HepG2 (cell line): ENCODE data around the gene PCYT2. TPM values are rescaled to one million over a fixed set of nuclear protein-coding genes. Genes with fewer than 3 reads are reported as not detected.
A peak's percentile ranks its signal among the peaks of the same experiment; 100 is the strongest.

Experiments used
- ARID4A ChIP-seq: sonication (generic); formaldehyde crosslinking; IDR thresholded peaks from 2 replicates; pipeline ENCODE4 v1.5.0; 2020; ENCODE audit warnings: mild to moderate bottlenecking, missing genetic modification reagents, borderline replicate concordance
- HBP1 ChIP-seq: IDR thresholded peaks from 2 replicates; pipeline ENCODE4 v1.6.1; 2016; ENCODE audit warnings: low read depth, control low read depth
- HOXA9 ChIP-seq: sonication (generic); formaldehyde crosslinking; IDR thresholded peaks from 2 replicates; pipeline ENCODE4 v1.8.1; 2022; ENCODE audit warnings: missing genetic modification reagents, mild to moderate bottlenecking, moderate library complexity, borderline replicate concordance
- JDP2 ChIP-seq: sonication (generic); formaldehyde crosslinking; IDR thresholded peaks from 2 replicates; pipeline ENCODE4 v1.8.1; 2022; ENCODE audit warnings: missing genetic modification reagents, borderline replicate concordance
- MAF1 ChIP-seq: sonication (generic); formaldehyde crosslinking; IDR thresholded peaks from 2 replicates; pipeline ENCODE4 v1.5.0; 2020; ENCODE audit warnings: missing genetic modification reagents, borderline replicate concordance
- NFE2L2 ChIP-seq: fragments of 150-350 bp; IDR thresholded peaks from 2 replicates; pipeline ENCODE4 v1.6.1; 2014; ENCODE audit warnings: low read length
- TBX2 ChIP-seq: sonication (generic); formaldehyde crosslinking; IDR thresholded peaks from 2 replicates; pipeline ENCODE4 v1.5.0; 2020; ENCODE audit warnings: missing genetic modification reagents, mild to moderate bottlenecking, borderline replicate concordance
- ZFP91 ChIP-seq: sonication (generic); formaldehyde crosslinking; IDR thresholded peaks from 2 replicates; pipeline ENCODE4 v1.9.0; 2022; ENCODE audit warnings: missing genetic modification reagents, mild to moderate bottlenecking, borderline replicate concordance
- ZNF142 ChIP-seq: sonication (generic); formaldehyde crosslinking; IDR thresholded peaks from 2 replicates; pipeline ENCODE4 v1.4.0; 2020; ENCODE audit warnings: missing genetic modification reagents
- ZNF460 ChIP-seq: sonication (generic); formaldehyde crosslinking; IDR thresholded peaks from 2 replicates; pipeline ENCODE4 v1.5.1; 2020; ENCODE audit warnings: missing genetic modification reagents, mild to moderate bottlenecking, borderline replicate concordance
- ZNF576 ChIP-seq: sonication (generic); formaldehyde crosslinking; IDR thresholded peaks from 2 replicates; pipeline ENCODE4 v1.4.0; 2020; ENCODE audit warnings: mild to moderate bottlenecking, missing genetic modification reagents
- ZNF619 ChIP-seq: sonication (generic); formaldehyde crosslinking; IDR thresholded peaks from 2 replicates; pipeline ENCODE4 v1.4.0; 2020; ENCODE audit warnings: mild to moderate bottlenecking, missing genetic modification reagents
- ZNF674 ChIP-seq: sonication (generic); formaldehyde crosslinking; IDR thresholded peaks from 2 replicates; pipeline ENCODE4 v1.5.0; 2020; ENCODE audit warnings: low read depth, mild to moderate bottlenecking, missing genetic modification reagents
- ZZZ3 ChIP-seq: sonication (generic); formaldehyde crosslinking; IDR thresholded peaks from 2 replicates; pipeline ENCODE4 v1.4.0; 2020; ENCODE audit warnings: missing genetic modification reagents, mild to moderate bottlenecking, borderline replicate concordance
- polyA plus RNA-seq, 8 experiments: library from polyadenylated mRNA; depleted of rRNA in 3 of 8; stranded (reverse) in 7 of 8; unstranded in 1 of 8; fragments of >200 nt; fragmentation: Illumina TruSeq in 4 of 8; extraction: Trizol in 4 of 8; gene quantifications; 2 replicates each; pipeline versions ENCODE4 v1.2.1 to v1.2.3, GENCODE V29; 2011 to 2016; ENCODE audit warnings: low read depth in 4 of 8, missing spikeins in 1 of 8, mixed read lengths in 1 of 8; ENCODE audit not compliant: insufficient read depth in 1 of 8
- total RNA-seq, 5 experiments: library from RNA; depleted of rRNA; stranded (reverse); fragments of >200 nt; fragmentation: Illumina TruSeq; extraction: Trizol; gene quantifications; 2 replicates each; pipeline ENCODE4 v1.2.3, GENCODE V29; 2016; ENCODE audit warnings: low read depth in 1 of 5

PCYT2 gene
- total and polyA plus RNA-seq, 2 of the 13 experiments (the other 11 are each of a cell fraction or from before 2014, with no cell fraction given) = 147 to 297 TPM

- TF ChIP-seq NFE2L2 = no peak
- TF ChIP-seq HBP1 = peak; percentile 54; the same call in 1 of the 2 replicates
- no peak for TF ChIP-seq ZNF674
- TF ChIP-seq ZZZ3 = no peak
- TF ChIP-seq HOXA9 (CRISPR knock-in tag) = peak; percentile 16; the same call in 1 of the 2 replicates
- TF ChIP-seq ZNF142 (CRISPR knock-in tag) = no peak
- 0 out of 2 replicates have a peak, but pooled peaks have one; percentile 5 for TF ChIP-seq JDP2 (CRISPR knock-in tag)
- peak; percentile 86 for TF ChIP-seq ZNF619 (CRISPR knock-in tag)
- no peak for TF ChIP-seq MAF1 (CRISPR knock-in tag)
- no peak for TF ChIP-seq TBX2 (CRISPR knock-in tag)
- TF ChIP-seq ZFP91 (CRISPR knock-in tag) = peak; percentile 53; the same call in 1 of the 2 replicates
- TF ChIP-seq ARID4A (CRISPR knock-in tag) = peak; percentile 43
- TF ChIP-seq ZNF460 = no peak
- no peak for TF ChIP-seq ZNF576 (CRISPR knock-in tag)
Measured at GRCh38 chr17:81867170-81867990, 43.8 kb downstream of the PCYT2 start (continued).
